HG03521 (cell line): Measurements from ENCODE around the gene ITIH5.

Experiments
- ATAC-seq: cut with Tn5 transposase; IDR thresholded peaks from one replicate; pipeline ENCODE4 v1.9.1; 2021; ENCODE audit warnings: mild to moderate bottlenecking, moderate library complexity; ENCODE audit not compliant: unreplicated experiment

ITIH5 gene

DNA sequence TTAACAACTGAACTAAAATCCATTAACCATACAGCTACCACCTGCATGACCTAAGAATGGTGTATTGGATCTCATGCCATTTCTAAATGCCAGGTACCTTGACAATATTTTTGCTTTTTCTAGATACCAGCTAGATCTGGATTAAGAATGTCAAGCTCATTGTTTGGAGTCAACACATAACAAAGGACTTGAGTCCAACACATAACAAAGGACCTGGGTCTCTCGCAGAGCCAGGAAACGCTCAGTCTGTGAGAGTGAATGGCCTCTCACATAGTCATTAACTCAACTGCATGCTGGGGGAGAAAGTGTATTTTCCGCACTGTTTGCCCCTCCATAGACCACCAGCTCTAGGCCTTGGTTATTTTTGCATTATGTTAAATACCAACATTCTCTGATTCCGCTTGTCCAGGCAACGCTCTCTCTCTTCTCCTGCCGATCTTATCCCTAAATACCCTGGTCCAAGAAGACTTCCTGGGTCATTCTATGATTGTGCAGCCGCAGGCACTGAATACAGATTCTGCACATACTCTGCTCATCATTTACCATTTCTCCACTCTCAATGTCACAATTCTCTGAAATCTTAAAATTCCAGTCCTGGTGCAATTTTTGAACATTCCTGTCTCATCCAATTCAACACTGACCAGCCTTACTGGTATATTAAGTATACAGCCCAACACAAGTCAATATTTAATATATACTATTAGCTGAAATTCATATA is 31.2 kb downstream of the ITIH5 start:
- no peak for ATAC-seq

DNA sequence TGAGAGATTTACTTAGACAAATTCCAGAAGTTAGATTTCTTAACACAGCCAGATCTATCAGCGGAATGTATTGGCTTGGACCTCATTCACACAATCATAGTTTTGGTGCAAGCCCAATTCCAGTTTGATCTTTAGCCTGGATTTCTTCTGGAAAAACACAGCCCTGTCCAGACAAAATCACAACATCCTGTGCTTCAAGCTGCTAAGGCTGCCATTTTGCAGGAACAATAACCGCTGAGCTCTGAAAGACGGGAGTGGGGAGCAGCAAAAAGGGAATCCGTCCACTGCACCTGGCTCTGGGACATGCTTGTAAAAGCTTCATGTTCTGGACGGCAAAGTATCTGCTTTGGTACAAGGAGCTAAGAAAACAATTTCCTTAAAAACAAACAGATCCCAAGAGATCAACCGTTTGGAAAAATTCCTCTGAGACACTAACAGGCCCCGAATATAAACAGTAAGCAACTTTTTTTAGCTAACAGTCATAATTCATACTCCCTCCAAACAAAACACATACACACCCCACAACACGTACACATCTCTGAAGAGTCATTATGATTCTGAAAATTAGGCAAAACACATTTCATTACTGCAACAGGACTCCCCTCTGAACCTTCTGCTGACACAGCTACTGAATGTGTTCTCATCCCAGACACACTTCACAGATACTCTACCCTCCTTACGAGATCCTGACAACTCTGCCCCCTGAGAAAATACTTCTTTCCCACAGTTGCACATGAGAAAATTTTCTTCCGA is 32.4 kb downstream of the ITIH5 start:
- ATAC-seq, result no peak

- no peak for ATAC-seq
These were observed 40.5 kb downstream of the ITIH5 start for GRCh38 chr10:7626283-7626682.

GRCh38 chr10:7625836-7626235 is 40.9 kb downstream of the ITIH5 start:
- no peak for ATAC-seq

GRCh38 chr10:7625009-7625408 is 41.8 kb downstream of the ITIH5 start:
- no peak for ATAC-seq

DNA sequence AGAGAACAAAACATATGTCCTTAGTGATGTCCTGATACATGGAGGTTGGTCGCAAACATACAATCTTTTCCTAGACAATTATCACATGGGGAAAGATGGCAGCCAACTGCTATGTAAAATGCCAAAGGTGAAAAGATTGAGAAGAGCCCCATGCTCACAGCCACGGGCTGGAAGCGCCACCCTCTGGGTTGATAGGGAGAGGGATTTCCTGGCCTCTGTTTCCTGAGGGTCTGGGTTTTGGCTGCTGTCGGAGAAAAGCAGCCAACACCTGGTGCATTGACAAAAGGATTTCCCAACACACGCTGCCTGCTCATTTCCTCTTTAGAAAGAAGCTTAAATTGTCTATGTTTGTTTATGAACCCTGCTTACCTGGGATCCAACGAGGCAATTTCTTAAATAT is 43.8 kb downstream of the ITIH5 start:
- no peak for ATAC-seq

DNA sequence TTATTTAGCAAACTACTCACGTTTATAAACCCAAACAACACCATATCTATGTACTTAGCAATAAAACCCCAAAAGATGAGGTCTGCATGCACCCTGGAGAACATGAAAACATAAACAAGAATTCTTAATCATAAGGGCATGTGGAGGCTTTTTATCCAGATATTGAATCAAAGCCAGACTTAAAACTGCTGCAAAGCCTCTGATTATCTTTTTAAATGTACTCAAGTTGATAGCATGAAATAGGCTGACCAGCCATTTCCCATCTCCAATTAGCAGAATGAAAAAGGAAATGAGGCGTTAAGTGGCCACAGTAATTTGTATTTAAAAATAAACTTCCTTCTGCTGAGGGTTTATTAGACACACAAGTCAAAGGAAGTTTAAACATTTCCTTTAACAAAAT is 48.3 kb downstream of the ITIH5 start:
- ATAC-seq, result no peak

GRCh38 chr10:7611909-7612308 is 54.9 kb downstream of the ITIH5 start:
- no peak for ATAC-seq

GRCh38 chr10:7610651-7611389 is 55.9 kb downstream of the ITIH5 start:
- no peak for ATAC-seq

GRCh38 chr10:7610026-7610425 is 56.7 kb downstream of the ITIH5 start:
- ATAC-seq, result no peak

- no peak for ATAC-seq
These were observed 57.2 kb downstream of the ITIH5 start for GRCh38 chr10:7609556-7609955.

DNA sequence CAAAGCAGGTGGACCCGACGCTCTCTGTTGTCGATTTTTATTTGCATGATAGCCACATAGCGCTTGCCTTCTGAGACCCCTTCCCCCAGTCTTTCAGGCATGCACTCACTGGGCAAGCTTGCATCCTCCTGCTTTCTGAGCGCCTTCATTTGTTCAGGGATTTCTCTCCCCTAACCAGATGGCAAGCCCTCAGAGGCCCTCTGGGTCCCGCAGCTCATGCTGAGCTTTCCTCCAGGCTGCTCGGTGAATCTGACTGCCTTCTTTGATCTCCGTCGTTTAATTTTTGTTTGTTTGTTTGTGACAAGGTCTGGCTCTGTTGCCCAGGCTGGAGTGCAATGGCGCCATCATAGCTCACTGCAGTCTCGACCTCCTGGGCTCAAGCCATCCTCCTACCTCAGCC is 58.8 kb downstream of the ITIH5 start:
- ATAC-seq, result no peak

- ATAC-seq, result no peak
These were observed 59.8 kb downstream of the ITIH5 start for GRCh38 chr10:7606951-7607404.

DNA sequence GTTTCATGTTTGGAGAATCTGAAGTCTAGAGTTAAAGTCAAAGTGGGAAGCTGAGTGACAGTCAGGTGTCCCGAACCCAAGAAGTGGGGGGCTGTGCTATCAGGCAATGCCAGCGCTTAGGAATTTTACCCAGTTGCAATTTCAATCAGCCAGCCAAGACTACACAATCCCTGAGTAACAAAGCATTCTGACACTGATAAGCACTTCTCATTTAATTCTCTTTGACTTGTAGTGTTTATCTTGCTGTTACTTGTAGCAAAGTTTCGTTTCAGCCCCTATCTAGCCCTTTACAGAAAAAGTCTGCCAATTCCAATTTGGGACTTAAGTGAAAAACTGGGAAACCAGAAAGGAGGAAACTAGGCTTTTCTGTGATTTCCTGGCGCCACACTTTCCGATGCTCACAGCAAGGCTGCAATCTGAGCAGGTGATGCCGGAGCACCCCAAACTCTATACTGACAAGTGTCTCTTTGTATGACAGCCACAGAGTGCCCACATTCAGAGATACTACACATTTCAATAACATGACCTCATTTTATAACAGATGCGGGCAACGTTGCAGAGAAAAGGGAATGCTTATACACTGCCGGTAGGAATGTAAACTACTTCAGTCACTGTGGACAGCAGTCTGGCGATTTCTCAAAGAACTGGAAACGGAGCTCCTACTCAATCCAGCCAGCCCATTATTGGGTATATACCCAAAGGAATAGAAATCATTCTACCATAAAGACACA is 61.0 kb downstream of the ITIH5 start:
- no peak for ATAC-seq

GRCh38 chr10:7601023-7601656 is 65.6 kb downstream of the ITIH5 start:
- ATAC-seq, result no peak

DNA sequence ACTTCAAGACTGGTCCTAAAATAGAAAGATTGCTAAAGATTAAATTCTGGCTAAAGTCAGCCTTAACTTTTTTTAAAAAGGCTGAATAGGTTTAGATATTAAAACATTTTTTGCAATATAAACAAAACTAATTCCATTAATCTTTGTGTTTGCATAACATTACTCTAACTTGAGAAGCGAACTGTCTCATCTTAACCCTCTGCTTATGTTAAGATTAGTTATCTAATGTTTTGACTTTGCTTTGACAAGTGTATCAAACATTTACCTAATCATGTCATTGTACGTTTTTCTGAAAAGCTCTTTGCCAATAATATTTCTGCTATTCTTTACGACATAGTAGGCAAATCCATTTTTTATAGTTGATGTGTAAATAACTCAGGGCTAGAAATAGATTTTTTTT is 68.0 kb downstream of the ITIH5 start:
- ATAC-seq, result no peak

GRCh38 chr10:7596356-7596755 is 70.4 kb downstream of the ITIH5 start:
- ATAC-seq, result no peak

- no peak for ATAC-seq
These were observed 72.9 kb downstream of the ITIH5 start for GRCh38 chr10:7593905-7594304.

DNA sequence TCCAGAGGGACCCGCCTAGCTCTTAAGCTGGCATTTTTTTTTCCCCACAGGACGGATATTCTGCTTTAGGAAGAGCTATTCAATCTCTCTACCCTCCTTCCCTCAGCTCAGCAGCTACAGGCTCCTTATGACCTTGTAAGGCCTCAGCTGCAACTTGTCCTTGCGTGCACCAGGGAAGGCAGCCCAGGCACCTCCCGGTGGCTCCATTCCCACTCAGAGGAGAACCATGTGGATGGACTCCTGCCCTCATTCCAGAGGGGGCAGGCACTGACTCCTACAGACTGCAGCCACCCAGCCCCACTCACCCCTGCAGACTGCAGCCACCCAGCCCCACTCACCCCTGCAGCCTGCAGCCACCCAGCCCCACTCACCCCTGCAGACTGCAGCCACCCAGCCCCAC is 73.7 kb downstream of the ITIH5 start:
- ATAC-seq, result no peak

GRCh38 chr10:7592627-7593026 is 74.1 kb downstream of the ITIH5 start:
- ATAC-seq, result no peak

DNA sequence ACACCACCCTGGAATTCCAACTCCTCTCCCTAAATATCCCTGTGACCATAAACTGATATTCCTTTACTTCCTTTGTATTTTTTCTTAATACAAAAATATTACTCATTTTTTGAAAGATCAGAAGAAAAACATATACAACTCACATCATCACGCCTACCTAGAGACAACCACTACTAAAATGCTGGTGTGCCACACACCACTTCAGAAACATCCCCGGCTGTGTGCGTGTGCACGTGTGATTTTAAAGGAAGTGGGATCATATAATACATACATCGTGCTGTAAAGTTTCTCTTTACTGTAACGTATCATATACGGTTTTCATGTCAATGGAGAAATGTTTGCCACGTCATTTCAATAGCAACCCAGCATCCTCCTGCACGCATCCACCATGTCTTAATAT is 76.5 kb downstream of the ITIH5 start:
- no peak for ATAC-seq
